H9 (cell line): ENCODE results near the gene GDI2. TPM values are rescaled to one million over a fixed set of nuclear protein-coding genes. Genes with fewer than 3 reads are reported as not detected.

Experiments used
- DNase-seq: peaks from one replicate; pipeline ENCODE4 v3.0.0-alpha.2; 2017
- H2AFZ ChIP-seq: one replicate; pipeline ENCODE4 v1.6.1; 2013; ENCODE audit warnings: mild to moderate bottlenecking, low read length, control low read depth, moderate library complexity
- H2AK5ac ChIP-seq: 2 replicates; pipeline ENCODE4 v1.6.1; 2013; ENCODE audit warnings: low read length, control low read depth, mixed read lengths; ENCODE audit not compliant: insufficient read length
- H2BK120ac ChIP-seq: one replicate; pipeline ENCODE4 v1.6.1; 2013; ENCODE audit warnings: low read depth, mild to moderate bottlenecking, low read length, control low read depth, inconsistent platforms; ENCODE audit not compliant: poor library complexity, severe bottlenecking
- H2BK12ac ChIP-seq: 2 replicates; pipeline ENCODE4 v1.6.1; 2013; ENCODE audit warnings: low read length, control low read depth, mixed read lengths, low read depth; ENCODE audit not compliant: insufficient read length
- H2BK15ac ChIP-seq: 2 replicates; pipeline ENCODE4 v1.6.1; 2013; ENCODE audit warnings: low read depth, low read length, control low read depth
- H2BK20ac ChIP-seq: one replicate; pipeline ENCODE4 v1.6.1; 2013; ENCODE audit warnings: low read depth, mild to moderate bottlenecking, low read length, control low read depth, inconsistent platforms; ENCODE audit not compliant: poor library complexity, severe bottlenecking
- H2BK5ac ChIP-seq: 2 replicates; pipeline ENCODE4 v1.6.1; 2013; ENCODE audit warnings: low read length, control low read depth, mixed read lengths; ENCODE audit not compliant: insufficient read length
- H3K14ac ChIP-seq: 2 replicates; pipeline ENCODE4 v1.6.1; 2013; ENCODE audit warnings: low read length, control low read depth; ENCODE audit not compliant: insufficient read depth
- H3K18ac ChIP-seq: 2 replicates; pipeline ENCODE4 v1.6.1; 2013; ENCODE audit warnings: low read depth, mild to moderate bottlenecking, mixed read lengths, low read length, control low read depth; ENCODE audit not compliant: insufficient read length
- H3K23ac ChIP-seq: 2 replicates; pipeline ENCODE4 v1.6.1; 2013; ENCODE audit warnings: low read length, control low read depth, mixed read lengths, low read depth; ENCODE audit not compliant: insufficient read length
- H3K23me2 ChIP-seq: 2 replicates; pipeline ENCODE4 v1.6.1; 2013; ENCODE audit warnings: low read depth, mild to moderate bottlenecking, mixed read lengths, low read length, control low read depth; ENCODE audit not compliant: insufficient read length, poor library complexity, severe bottlenecking
- H3K27ac ChIP-seq: 2 replicates; pipeline ENCODE4 v1.5.1; 2013; ENCODE audit warnings: low read length, control low read depth, mixed read lengths, low read depth; ENCODE audit not compliant: insufficient read length
- H3K27me3 ChIP-seq: 2 replicates; pipeline ENCODE4 v1.6.1; 2013; ENCODE audit warnings: low read length, control low read depth, inconsistent platforms; ENCODE audit not compliant: insufficient read depth
- H3K4ac ChIP-seq: 2 replicates; pipeline ENCODE4 v1.6.1; 2013; ENCODE audit warnings: low read depth, mild to moderate bottlenecking, control low read depth, inconsistent platforms, low read length, moderate library complexity
- H3K4me1 ChIP-seq: 2 replicates; pipeline ENCODE4 v1.6.1; 2013; ENCODE audit warnings: low read length, control low read depth, inconsistent platforms; ENCODE audit not compliant: insufficient read depth
- H3K4me2 ChIP-seq: 2 replicates; pipeline ENCODE4 v1.6.1; 2013; ENCODE audit warnings: low read length, control low read depth, mixed read lengths; ENCODE audit not compliant: insufficient read length, insufficient read depth
- H3K56ac ChIP-seq: 2 replicates; pipeline ENCODE4 v1.6.1; 2013; ENCODE audit warnings: low read depth, mild to moderate bottlenecking, mixed read lengths, low read length, control low read depth; ENCODE audit not compliant: insufficient read length
- H3K79me1 ChIP-seq: 2 replicates; pipeline ENCODE4 v1.6.1; 2013; ENCODE audit warnings: low read depth, mild to moderate bottlenecking, moderate library complexity, low read length, control low read depth, inconsistent platforms; ENCODE audit not compliant: insufficient read depth, poor library complexity, severe bottlenecking
- H3K79me2 ChIP-seq: 2 replicates; pipeline ENCODE4 v1.6.1; 2013; ENCODE audit warnings: low read length, control low read depth, inconsistent platforms; ENCODE audit not compliant: insufficient read depth
- H3K9ac ChIP-seq: 2 replicates; pipeline ENCODE4 v1.6.1; 2013; ENCODE audit warnings: low read length, control low read depth, mixed read lengths; ENCODE audit not compliant: insufficient read length; ENCODE audit errors: extremely low read depth
- H3K9me3 ChIP-seq: one replicate; pipeline ENCODE4 v1.6.1; 2013; ENCODE audit warnings: low read depth, low read length, inconsistent platforms; ENCODE audit not compliant: control insufficient read depth
- H3T11ph ChIP-seq: one replicate; pipeline ENCODE4 v1.6.1; 2013; ENCODE audit warnings: mild to moderate bottlenecking, low read length, control low read depth, inconsistent platforms
- H4K20me1 ChIP-seq: one replicate; pipeline ENCODE4 v1.6.1; 2013; ENCODE audit not compliant: control insufficient read depth, insufficient read length, insufficient read depth
- H4K5ac ChIP-seq: 2 replicates; pipeline ENCODE4 v1.6.1; 2013; ENCODE audit warnings: low read depth, mild to moderate bottlenecking, mixed read lengths, low read length, control low read depth; ENCODE audit not compliant: insufficient read length
- H4K8ac ChIP-seq: replicated peaks from 2 replicates; pipeline ENCODE4 v1.6.1; 2013; ENCODE audit warnings: low read length, control low read depth, mixed read lengths, low read depth; ENCODE audit not compliant: insufficient read length
- H4K91ac ChIP-seq: 2 replicates; pipeline ENCODE4 v1.6.1; 2013; ENCODE audit warnings: low read depth, mild to moderate bottlenecking, moderate library complexity, mixed read lengths, low read length, control low read depth; ENCODE audit not compliant: insufficient read length
- H3K27ac Mint-ChIP-seq, 3 experiments: 2 replicates in 2 of 3; 3 replicates in 1 of 3; pipeline ENCODE4 v1.8.0; 2020 to 2021; ENCODE audit warnings: mixed read lengths in 3 of 3, mild to moderate bottlenecking in 1 of 3, moderate library complexity in 1 of 3
- H3K27me3 Mint-ChIP-seq: 2 replicates; pipeline ENCODE4 v1.8.0; 2021; ENCODE audit warnings: low read depth, mild to moderate bottlenecking, moderate library complexity, mixed read lengths
- H3K36me3 Mint-ChIP-seq, 3 experiments: 2 replicates in 2 of 3; 3 replicates in 1 of 3; pipeline ENCODE4 v1.8.0; 2020 to 2021; ENCODE audit warnings: low read depth in 3 of 3, mixed read lengths in 3 of 3; ENCODE audit not compliant: insufficient read depth in 1 of 3
- H3K4me1 Mint-ChIP-seq, 2 experiments: 2 replicates each; pipeline ENCODE4 v1.8.0; 2020; ENCODE audit warnings: mixed read lengths in 2 of 2
- H3K4me3 Mint-ChIP-seq, 2 experiments: 2 replicates in 1 of 2; 3 replicates in 1 of 2; pipeline ENCODE4 v1.8.0; 2020 to 2021; ENCODE audit warnings: mild to moderate bottlenecking in 2 of 2, mixed read lengths in 2 of 2, moderate library complexity in 1 of 2
- H3K9me3 Mint-ChIP-seq, 2 experiments: 2 replicates in 1 of 2; 3 replicates in 1 of 2; pipeline ENCODE4 v1.8.0; 2020; ENCODE audit warnings: mild to moderate bottlenecking in 2 of 2, mixed read lengths in 2 of 2, moderate library complexity in 1 of 2
- CTCF ChIP-seq: fragments of 200-600 bp; sonication (generic); conservative IDR thresholded peaks from 3 replicates; pipeline ENCODE4 v1.8.0; 2021; ENCODE audit warnings: antibody characterized with exemption, mild to moderate bottlenecking
- WGBS: extraction: QIAGEN DNeasy Blood & Tissue Kit; methylation state at CpG from one replicate; pipeline ENCODE4 v1.1.7; 2013; ENCODE audit warnings: missing lambda C conversion rate, low lambda C conversion rate, mixed read lengths; ENCODE audit not compliant: insufficient read length; ENCODE audit errors: extremely low coverage; 5-methylcytosine and 5-hydroxymethylcytosine counted together
- total RNA-seq: library from RNA; stranded (reverse); gene quantifications from 2 replicates; pipeline ENCODE4 v1.2.1, GENCODE V29; 2021

The GDI2 gene
- total RNA-seq, 1 experiment from 2014 or later, result 351 TPM

- Histone ChIP-seq H3T11ph (no peak overlapping the region), H2BK120ac (no peak overlapping the region), H3K56ac (no peak overlapping the region), H4K8ac (no peak overlapping the region), H4K91ac (no peak overlapping the region), H3K23me2 (no peaks in the 10 kb centered on the region), H3K27ac (no peak overlapping the region), H2BK5ac (no peak overlapping the region), H3K4ac (no peak overlapping the region), H3K4me1 (no peaks in the 10 kb centered on the region), H2AFZ (no peak overlapping the region), H3K79me1 (no peaks in the 10 kb centered on the region), H3K23ac (no peak overlapping the region), H2AK5ac (no peak overlapping the region), H2BK12ac (no peak overlapping the region), H3K14ac (no peak overlapping the region), H3K27me3 (no peaks in the 10 kb centered on the region; the same call in 1 of the 2 replicates), H3K9ac (no peak overlapping the region), H3K4me2 (no peak overlapping the region), H4K20me1 (no peaks in the 10 kb centered on the region), H4K5ac (no peak overlapping the region), H2BK15ac (no peak overlapping the region), H2BK20ac (no peak overlapping the region), H3K9me3 (no peaks in the 10 kb centered on the region), H3K79me2 (no peaks in the 10 kb centered on the region), H3K18ac (no peak overlapping the region)
- Mint-ChIP-seq H3K4me1 (peaks cover under 1 to 3% of the 10 kb centered on the region in 2 experiments; a peak in 1 of 4 replicates), H3K27ac (no peak overlapping the region), H3K27me3 (no peaks in the 10 kb centered on the region), H3K4me3 (no peak overlapping the region), H3K9me3 (peaks cover under 1 to 3% of the 10 kb centered on the region in 2 experiments; a peak in 3 of 5 replicates), H3K36me3 (peaks cover 14 to 22% (median 16%) of the 10 kb centered on the region in 3 experiments; a peak in 5 of 7 replicates)
- no peak for TF ChIP-seq CTCF
- no peak for DNase-seq
- no CpG with 5 or more reads among the region's 7 CpGs for WGBS
Observed at GRCh38 chr10:5862360-5862961, 49.2 kb upstream of the GDI2 start.
